D721Med (cell line): ENCODE measurements around the gene C11orf86.

Source experiments
- DNase-seq: peaks from one replicate; pipeline ENCODE4 v3.0.0; 2011; ENCODE audit warnings: low spot score; ENCODE audit not compliant: insufficient read length
- FAIRE-seq: peaks from 2 replicates; lab custom pipeline; 2011; peaks lifted over from hg19 to GRCh38; lab: Jason Lieb, UNC
- TF ChIP-seq, protein P1 (sequence below): IDR thresholded peaks from 2 replicates; pipeline ENCODE4 v1.5.1; 2012; ENCODE audit warnings: mild to moderate bottlenecking, control low read depth; ENCODE audit not compliant: insufficient read depth; ENCODE audit errors: missing control alignments

C11orf86 gene

GRCh38 chr11:67024966-67025365 is 49.9 kb downstream of the C11orf86 start:
- DNase-seq (no peak), FAIRE-seq (no peak)
- TF ChIP-seq, protein P1, sequence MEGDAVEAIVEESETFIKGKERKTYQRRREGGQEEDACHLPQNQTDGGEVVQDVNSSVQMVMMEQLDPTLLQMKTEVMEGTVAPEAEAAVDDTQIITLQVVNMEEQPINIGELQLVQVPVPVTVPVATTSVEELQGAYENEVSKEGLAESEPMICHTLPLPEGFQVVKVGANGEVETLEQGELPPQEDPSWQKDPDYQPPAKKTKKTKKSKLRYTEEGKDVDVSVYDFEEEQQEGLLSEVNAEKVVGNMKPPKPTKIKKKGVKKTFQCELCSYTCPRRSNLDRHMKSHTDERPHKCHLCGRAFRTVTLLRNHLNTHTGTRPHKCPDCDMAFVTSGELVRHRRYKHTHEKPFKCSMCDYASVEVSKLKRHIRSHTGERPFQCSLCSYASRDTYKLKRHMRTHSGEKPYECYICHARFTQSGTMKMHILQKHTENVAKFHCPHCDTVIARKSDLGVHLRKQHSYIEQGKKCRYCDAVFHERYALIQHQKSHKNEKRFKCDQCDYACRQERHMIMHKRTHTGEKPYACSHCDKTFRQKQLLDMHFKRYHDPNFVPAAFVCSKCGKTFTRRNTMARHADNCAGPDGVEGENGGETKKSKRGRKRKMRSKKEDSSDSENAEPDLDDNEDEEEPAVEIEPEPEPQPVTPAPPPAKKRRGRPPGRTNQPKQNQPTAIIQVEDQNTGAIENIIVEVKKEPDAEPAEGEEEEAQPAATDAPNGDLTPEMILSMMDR = no peak

GRCh38 chr11:67025750-67026149 is 50.6 kb downstream of the C11orf86 start:
- no peak for FAIRE-seq

More at GRCh38 chr11:67025750-67026149, 50.6 kb downstream of the C11orf86 start:
- TF ChIP-seq, protein P1 = no peak
- no peak for DNase-seq
